ENCODE measurements around the gene DOCK11.
A peak's percentile ranks its signal among the peaks of the same experiment; 100 is the strongest.

Gene DOCK11

DNA sequence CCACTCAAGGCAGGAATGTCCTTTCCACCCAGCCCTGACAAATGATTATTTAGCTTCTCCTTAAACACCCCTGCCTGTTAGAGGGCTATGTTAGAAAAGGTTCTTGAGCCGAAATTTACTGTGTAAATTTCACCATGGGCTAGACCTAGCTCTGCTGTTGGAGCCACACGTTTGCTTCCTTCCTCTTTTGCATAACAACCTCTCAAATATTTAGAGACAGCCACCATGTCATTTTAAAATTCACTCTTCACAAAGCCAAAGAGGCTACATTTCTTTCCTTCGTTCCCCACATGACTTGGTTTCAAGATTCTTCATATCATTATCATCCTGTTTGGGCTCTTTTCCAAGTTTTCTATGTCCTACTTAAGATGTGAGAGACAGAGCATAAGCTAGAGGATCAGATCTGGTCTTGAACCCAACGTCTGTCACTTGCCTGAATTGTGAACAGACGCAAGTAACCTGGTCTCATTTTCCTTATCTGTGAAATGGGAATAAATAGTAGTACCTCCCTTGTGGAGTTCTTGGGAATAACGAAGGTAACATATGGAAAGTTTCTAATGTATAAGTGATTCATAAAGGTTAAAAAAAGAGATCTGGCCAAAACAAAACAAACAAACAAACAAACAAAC lies 6.7 kb downstream of the DOCK11 start:
- DNase-seq, result peak; percentile 19

- DNase-seq, result no peak
Observed at GRCh38 chrX:118503260-118504041, 7.8 kb downstream of the DOCK11 start.

- DNase-seq, result no peak
Observed at GRCh38 chrX:118504581-118504980, 9.0 kb downstream of the DOCK11 start.

DNA sequence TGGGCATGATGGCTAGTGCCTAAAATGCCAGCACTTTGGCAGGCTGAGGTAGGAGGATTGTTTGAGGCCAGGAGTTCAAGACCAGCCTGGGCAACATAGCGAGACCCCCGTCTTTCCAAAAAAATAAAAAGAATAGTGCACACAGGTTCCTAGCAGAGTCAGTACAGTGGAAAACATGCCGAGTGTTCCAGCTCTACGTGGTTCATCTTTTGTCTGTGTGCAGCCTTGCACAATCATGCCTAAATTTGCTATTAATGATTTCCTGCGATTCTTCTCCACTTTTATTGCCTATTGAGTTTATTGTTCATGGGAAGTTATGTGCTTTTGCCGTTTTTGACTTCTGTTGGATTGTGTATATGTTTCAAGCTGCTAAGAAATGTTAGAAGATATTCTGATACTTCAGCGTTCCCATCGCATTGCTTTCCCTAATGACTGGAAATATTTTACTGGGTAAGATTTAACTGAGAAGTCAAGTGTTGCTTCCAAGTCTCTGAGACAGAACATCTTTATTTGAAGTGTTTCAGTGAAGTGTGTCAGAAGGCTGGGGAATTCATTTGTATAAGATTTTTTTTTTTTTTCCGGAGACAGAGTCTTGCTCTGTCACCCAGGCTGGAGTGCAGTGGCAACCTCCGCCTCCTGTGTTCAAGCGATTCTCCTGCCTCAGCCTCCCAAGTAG lies 11.3 kb downstream of the DOCK11 start:
- no peak for DNase-seq

- no peak for DNase-seq
Observed at GRCh38 chrX:118507766-118508165, 12.2 kb downstream of the DOCK11 start.

- no peak for DNase-seq
Observed at GRCh38 chrX:118508221-118508620, 12.6 kb downstream of the DOCK11 start.

DNA sequence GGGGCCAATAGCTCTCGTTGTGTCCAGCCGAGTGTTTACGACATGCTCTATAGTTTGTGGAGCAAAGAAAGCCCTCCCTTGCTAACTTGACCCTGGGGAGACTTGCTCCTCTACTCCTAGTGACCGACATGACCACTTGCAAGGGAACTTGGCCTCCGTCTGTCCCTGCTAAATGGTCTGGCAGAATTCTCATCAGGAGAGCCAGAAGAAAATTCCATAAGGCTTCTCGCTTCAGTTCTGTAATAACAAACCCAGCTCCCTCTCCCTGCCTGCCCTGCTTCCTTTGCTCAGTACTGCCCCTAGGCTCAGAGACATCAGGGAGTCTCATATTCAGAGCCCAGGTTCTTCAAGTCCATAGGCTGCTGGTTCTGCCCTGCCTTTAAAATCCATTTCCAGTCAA lies 13.0 kb downstream of the DOCK11 start:
- no peak for DNase-seq

DNA sequence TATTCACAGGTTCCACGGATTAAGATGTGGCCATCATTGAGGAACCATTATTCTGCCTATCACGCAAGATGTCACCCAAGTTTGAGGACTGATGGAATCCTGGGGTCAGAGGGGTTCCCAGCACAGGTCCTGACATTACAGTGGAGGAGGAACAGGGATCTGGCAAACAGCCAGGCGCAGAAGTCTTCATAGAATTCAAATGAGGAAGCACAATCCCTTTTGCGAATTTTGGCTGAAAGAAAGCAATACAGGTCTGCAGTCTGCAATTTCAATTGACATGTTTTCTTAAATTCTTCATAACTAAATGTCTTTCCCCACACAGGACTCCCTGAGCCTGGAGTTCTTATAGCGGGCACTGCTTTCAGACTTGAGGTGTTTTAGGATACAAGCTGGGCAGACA lies 14.5 kb downstream of the DOCK11 start:
- DNase-seq, result peak; percentile 42

DNA sequence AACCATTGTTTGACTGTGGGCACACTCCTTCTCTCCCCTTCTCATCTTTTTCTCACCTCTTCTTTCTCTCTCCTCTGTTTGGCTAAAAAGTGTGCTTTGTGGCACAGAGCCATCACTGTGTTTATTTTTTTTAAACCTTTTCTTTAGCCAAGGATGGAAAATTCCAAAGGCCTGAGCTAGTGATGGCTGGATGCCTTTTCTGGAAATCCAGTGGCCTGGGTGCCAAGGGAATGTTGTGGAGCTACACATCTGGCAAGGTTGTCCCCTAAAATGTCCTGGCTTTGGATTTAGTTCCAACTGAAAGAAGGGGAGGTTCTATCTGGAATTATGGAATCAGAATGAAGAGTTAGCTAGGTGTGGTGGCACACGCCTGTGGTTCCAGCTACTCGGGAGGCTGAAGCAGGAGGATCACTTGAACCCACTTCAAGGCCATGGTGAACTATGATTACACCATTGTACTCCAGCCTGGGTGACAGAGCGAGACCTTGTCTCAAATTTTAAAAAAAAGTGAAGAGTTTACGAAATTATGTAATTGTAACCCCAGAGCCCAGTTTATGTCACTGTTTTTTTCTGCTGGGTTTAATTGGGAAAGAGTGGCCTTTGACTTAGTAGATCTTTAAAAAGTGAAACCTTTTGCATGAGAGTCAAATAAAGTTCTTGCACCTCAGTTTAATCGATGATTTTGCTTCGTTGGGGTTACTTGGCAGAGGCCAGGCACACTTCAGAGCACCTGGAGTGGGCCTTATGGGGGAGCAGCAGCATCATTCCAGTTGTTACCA lies 17.7 kb downstream of the DOCK11 start:
- peak; percentile 52 for DNase-seq

DNA sequence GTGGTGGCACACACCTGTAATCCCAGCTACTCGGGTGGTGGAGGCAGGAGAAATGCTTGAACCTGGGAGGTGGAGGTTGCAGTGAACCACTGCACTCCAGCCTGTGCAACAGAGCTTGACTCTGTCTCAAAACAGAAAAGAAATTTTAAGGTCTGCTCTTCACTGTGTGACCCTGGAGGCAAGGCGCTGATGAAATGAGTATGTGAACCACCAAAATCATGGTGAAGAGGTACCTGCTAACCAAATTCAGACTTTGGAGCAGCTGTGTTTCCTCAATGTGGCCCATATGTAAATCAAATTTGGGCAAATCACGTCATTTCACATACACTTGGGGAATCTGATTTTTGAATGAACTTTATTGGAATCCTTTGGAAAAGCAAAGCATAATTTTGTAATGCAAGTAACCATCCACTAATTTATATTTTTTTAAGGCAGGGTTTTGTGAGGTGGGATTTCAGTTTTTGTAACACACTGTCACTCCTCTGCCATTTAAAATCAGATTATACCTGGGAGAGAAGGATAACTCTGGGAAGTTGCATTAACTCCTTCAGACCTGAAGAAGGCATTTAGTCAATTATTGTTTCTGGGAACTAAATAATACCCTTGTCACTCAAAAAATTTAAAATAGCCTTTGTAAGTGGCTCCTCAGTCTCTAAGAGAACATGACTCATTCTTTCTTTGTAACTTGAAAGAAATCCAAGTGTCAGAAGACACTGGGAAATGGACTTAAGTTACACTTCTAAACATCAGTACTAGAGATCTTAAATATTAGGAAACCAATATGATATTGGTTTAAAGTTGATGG lies 24.0 kb downstream of the DOCK11 start:
- DNase-seq, result peak; percentile 23

DNA sequence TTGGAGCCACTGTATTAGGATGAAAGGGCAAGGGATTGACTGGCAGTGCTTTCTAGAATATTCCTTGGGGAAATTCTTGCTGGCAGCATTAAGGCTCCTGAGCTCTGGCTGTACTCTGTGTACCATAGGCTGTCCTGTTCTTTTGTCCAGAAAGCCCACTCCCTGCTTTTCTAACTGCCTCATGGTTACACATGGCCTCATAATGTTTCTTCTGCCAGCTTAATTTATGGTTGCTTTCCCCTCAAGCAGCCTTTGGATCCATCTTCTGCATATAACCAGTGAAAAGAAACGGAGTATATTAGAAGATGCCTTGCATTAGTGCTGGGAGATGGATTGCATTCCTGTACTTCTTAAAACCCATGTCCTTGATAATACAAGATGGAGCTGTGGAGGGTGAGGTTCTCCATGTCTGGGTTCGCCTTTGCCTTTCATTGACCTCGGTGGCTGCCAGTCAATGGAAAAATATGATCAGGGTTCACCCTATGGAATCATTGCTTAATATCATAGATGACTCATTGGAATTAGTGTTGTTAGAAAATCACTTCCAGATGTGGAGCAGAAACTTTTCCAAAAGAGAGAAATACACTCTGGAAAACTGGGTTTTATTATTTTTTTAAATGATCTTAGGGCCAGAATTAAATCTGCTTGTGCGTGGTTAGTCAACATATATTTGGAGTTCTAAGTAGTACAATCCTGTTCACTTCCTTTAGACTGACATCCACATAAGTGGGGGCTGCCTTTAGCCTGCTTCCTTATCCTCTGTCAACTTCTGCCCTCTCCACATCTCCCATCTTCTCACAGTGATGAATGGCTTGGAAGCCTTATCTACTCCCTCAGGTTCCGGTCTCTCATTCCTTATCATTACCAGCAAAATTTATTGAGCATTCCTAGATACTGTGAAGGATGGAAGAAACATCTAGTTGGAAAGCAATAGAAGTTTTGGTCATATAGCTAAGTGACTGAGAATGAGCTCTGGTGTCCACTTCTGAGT lies 24.9 kb downstream of the DOCK11 start:
- DNase-seq, result peak; percentile 25

DNA sequence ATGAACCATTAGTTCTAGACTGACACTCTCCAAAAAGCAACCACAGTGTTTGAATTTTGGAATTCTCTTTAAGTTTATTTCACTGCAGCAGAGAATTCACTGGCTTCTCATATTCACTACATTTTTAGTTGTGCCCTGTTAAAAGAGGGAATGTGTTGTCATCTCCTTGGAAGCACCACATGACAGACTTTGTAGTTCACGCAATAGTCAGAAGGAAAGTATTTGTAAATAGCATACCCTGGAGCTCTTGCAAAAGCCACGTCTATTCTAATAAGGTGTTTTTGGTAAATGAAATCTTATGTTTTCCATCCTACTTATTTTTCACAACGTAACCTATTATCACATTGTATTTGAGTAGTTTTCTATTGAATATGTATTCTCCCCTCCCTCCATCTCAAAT lies 25.8 kb downstream of the DOCK11 start:
- DNase-seq, result peak; percentile 62

- DNase-seq, result no peak
Observed at GRCh38 chrX:118522230-118522926, 26.8 kb downstream of the DOCK11 start.

DNA sequence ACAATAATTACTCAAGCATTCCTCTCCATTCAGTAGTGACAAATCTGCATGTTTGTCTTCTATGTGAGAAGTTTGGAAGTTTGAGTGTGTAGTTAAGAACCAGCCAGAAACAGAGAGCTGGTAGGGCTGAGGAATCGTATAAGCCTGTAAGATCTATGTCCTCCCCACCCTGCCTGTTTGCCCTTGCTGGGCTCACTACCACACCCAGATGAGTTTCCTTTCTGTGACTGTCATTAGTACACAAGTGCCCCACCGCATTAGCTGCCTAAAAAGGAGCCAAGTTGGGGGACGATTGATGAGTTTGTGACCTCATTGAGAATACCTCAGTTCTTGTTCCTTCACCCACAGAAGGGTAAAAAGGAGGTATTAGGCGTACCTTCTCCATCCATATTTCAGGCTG lies 28.3 kb downstream of the DOCK11 start:
- DNase-seq, result no peak

GRCh38 chrX:118524344-118524743 lies 28.7 kb downstream of the DOCK11 start:
- no peak for DNase-seq

GRCh38 chrX:118525174-118525730 lies 29.6 kb downstream of the DOCK11 start:
- peak; percentile 58 for DNase-seq

GRCh38 chrX:118526149-118526548 lies 30.5 kb downstream of the DOCK11 start:
- no peak for DNase-seq

GRCh38 chrX:118528071-118528737 lies 32.6 kb downstream of the DOCK11 start:
- peak; percentile 78 for DNase-seq

DNA sequence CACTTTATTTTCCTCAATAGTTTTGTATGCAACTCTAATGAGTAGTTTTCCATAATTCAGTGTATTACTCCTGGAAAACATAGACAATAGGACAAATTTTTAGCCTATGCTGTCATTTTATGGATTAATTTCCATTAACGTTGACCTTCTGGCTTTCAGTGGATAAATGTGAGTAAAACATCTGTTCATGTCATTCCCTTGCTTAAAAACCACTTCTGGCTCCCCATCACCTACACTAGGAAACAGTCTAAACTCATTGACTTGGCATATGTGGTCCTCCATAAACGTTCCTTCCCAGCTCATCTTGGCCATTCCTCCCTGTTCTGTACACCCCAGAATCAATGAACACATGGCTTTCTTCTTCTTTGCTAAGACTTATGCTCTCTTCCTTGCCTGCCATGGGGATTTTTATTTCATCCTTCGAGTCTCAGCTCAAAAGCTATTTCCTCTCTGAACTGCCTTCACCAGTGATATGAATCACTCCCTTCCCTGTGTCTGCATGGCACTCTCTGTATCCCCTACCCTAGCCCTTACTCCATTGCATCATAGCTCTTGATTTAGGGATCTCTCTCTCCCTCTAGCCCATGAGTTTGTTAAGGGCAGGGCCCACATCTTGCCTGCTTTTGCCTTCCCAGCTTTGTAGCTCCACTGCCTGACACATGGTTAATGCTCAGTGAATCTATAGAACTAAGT lies 34.8 kb downstream of the DOCK11 start:
- peak; percentile 57 for DNase-seq

All from inflammatory macrophage treated with lipopolysaccharide for 4 hours (primary cell).